Upper lobe of left lung (tissue), 6 donors: Measurements from ENCODE around the gene TENM4. TPM values are rescaled to one million over a fixed set of nuclear protein-coding genes. Genes with fewer than 3 reads are reported as not detected.

Experiments used
- ATAC-seq, 2 donors: fragments of 200-7000 bp; cut with Tn5 transposase; one replicate each; pipeline ENCODE4 v1.9.1; 2022; ENCODE audit warnings: mild to moderate bottlenecking in 2 of 2, moderate library complexity in 2 of 2; ENCODE audit not compliant: low FRiP score in 2 of 2
- DNase-seq, 2 donors: peaks; one replicate each; pipeline ENCODE4 v3.0.0-alpha.2; 2019 to 2020
- H3K27ac ChIP-seq, 4 donors: fragments of 200-600 bp; sonication (generic); one replicate each; pipeline ENCODE4 v1.5.1; 2016 to 2019
- H3K27me3 ChIP-seq, 4 donors: fragments of 200-600 bp; sonication (generic); one replicate each; pipeline ENCODE4 v1.5.1; 2017 to 2019
- H3K36me3 ChIP-seq, 4 donors: fragments of 200-600 bp; sonication (generic); one replicate each; pipeline ENCODE4 v1.5.1; 2016 to 2019
- H3K4me1 ChIP-seq, 4 donors: fragments of 200-600 bp; sonication (generic); one replicate each; pipeline ENCODE4 v1.5.1; 2018 to 2019
- H3K4me3 ChIP-seq, 4 donors: fragments of 200-600 bp; sonication (generic); one replicate each; pipeline ENCODE4 v1.5.1; 2017 to 2019; ENCODE audit warnings: mild to moderate bottlenecking in 2 of 4, moderate library complexity in 1 of 4
- H3K9me3 ChIP-seq, 4 donors: fragments of 200-600 bp; sonication (generic); one replicate each; pipeline ENCODE4 v1.5.1; 2018 to 2019
- EP300 ChIP-seq, 4 donors: sonication (generic); formaldehyde crosslinking; IDR thresholded peaks; one replicate each; pipeline ENCODE4 v1.5.1; 2017; ENCODE audit warnings: antibody characterized with exemption in 4 of 4, control low read depth in 2 of 4
- POLR2A ChIP-seq, 4 donors: fragments of 450-650 bp; IDR thresholded peaks; one replicate each; pipeline ENCODE4 v1.5.1; 2016 to 2017; ENCODE audit warnings: antibody characterized with exemption in 4 of 4, mild to moderate bottlenecking in 2 of 4
- POLR2AphosphoS5 ChIP-seq, 2 donors: sonication (generic); formaldehyde crosslinking; IDR thresholded peaks; one replicate each; pipeline ENCODE4 v1.5.1; 2017; ENCODE audit warnings: antibody characterized with exemption in 2 of 2
- WGBS, 2 donors: methylation state at CpG; one replicate each; pipeline ENCODE4 v1.1.5; 2017 to 2018; 5-methylcytosine and 5-hydroxymethylcytosine counted together
- total RNA-seq, 6 donors: library from RNA; depleted of rRNA in 4 of 6; stranded (reverse); fragments of >200 nt in 4 of 6; gene quantifications; one replicate each; pipeline versions ENCODE4 v1.1.0 to v1.2.1, GENCODE V29; 2016 to 2021
- TF ChIP-seq, protein P1 (sequence below), 6 experiments: fragments of 450-650 bp in 4 of 6; fragments of 200-600 bp in 2 of 6; sonication (generic) in 2 of 6; IDR thresholded peaks; one replicate each; pipeline ENCODE4 v1.5.1; 2016 to 2019; ENCODE audit warnings: antibody characterized with exemption in 6 of 6
- donor health status: DM: no; HTN: no; CAD: no; lungs with moderate emphysema.
- donor health status: DM: no; HTN: yes; CAD: no; lungs with severe emphysema.

The TENM4 gene
- total RNA-seq, 6 donors from 2014 or later: 0.11 to 20.0 (median 3.7) TPM

DNA sequence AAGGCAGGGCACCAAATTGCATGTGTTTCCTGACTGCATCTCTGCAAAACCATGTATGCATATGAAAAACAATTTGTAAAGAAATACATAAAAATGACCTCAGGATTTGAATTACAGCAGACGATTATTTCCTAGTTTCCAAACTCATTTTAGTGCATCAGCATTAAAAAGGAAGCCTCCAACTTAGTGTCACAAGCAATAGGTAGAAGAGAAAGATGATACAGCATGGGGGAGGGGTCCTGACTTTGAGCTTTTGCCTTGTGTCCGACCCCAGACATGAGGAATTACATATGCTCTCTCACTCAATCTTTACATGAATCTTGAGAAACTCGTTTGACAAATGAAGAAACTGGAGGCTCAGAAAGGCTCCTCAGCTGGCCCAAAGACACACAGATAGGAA lies 571.5 kb downstream of the TENM4 start:
- WGBS, 2 donors: 29 to 41% methylated on average over 3 of the region's 3 CpGs

DNA sequence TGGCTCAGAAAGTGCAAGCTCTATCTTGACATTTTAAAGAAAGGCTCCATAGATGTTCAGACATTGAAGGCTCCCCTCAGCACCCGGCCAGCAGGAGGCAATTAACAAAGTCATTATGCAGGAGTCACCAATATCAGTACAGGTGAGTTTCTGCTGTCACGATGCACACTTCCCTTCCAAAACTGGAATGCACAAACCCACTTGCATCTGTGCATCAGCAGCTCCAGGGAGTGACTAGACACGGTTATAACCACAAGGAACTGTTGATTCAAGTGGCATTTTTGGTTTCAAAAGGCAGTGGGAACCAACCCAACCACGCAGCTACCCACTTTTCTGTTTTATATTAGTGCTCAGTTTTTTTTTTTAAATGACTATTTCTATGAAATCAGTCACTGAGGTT lies 572.3 kb downstream of the TENM4 start:
- Histone ChIP-seq H3K4me1 (no peaks in the 10 kb centered on the region), H3K36me3 (no peaks in the 10 kb centered on the region), H3K4me3 (no peak overlapping the region), H3K27ac (no peak overlapping the region), H3K9me3 (no peaks in the 10 kb centered on the region), H3K27me3 (no peaks in the 10 kb centered on the region)
- ATAC-seq (no peak), DNase-seq (no peak)
- TF ChIP-seq POLR2A (IDR thresholded peaks at IDR 0.05) (no peak), EP300 (IDR thresholded peaks at IDR 0.05) (no peak), POLR2AphosphoS5 (IDR thresholded peaks at IDR 0.05) (no peak)
- TF ChIP-seq, protein P1, sequence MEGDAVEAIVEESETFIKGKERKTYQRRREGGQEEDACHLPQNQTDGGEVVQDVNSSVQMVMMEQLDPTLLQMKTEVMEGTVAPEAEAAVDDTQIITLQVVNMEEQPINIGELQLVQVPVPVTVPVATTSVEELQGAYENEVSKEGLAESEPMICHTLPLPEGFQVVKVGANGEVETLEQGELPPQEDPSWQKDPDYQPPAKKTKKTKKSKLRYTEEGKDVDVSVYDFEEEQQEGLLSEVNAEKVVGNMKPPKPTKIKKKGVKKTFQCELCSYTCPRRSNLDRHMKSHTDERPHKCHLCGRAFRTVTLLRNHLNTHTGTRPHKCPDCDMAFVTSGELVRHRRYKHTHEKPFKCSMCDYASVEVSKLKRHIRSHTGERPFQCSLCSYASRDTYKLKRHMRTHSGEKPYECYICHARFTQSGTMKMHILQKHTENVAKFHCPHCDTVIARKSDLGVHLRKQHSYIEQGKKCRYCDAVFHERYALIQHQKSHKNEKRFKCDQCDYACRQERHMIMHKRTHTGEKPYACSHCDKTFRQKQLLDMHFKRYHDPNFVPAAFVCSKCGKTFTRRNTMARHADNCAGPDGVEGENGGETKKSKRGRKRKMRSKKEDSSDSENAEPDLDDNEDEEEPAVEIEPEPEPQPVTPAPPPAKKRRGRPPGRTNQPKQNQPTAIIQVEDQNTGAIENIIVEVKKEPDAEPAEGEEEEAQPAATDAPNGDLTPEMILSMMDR (IDR thresholded peaks at IDR 0.05): no peak
- 44 to 58% methylated on average over 4 of the region's 4 CpGs for WGBS, 2 donors

More for the DNA sequence above, 571.5 kb downstream of the TENM4 start:
- Histone ChIP-seq H3K9me3 (no peaks in the 10 kb centered on the region), H3K4me3 (no peak overlapping the region), H3K36me3 (no peaks in the 10 kb centered on the region), H3K4me1 (no peaks in the 10 kb centered on the region), H3K27me3 (no peaks in the 10 kb centered on the region), H3K27ac (no peak overlapping the region)
- no peak for DNase-seq
- no peak for TF ChIP-seq POLR2AphosphoS5 (IDR thresholded peaks at IDR 0.05)
- no peak for TF ChIP-seq EP300 (IDR thresholded peaks at IDR 0.05)
- TF ChIP-seq, protein P1 (IDR thresholded peaks at IDR 0.05): no peak
- no peak for TF ChIP-seq POLR2A (IDR thresholded peaks at IDR 0.05)
- no peak for ATAC-seq

DNA sequence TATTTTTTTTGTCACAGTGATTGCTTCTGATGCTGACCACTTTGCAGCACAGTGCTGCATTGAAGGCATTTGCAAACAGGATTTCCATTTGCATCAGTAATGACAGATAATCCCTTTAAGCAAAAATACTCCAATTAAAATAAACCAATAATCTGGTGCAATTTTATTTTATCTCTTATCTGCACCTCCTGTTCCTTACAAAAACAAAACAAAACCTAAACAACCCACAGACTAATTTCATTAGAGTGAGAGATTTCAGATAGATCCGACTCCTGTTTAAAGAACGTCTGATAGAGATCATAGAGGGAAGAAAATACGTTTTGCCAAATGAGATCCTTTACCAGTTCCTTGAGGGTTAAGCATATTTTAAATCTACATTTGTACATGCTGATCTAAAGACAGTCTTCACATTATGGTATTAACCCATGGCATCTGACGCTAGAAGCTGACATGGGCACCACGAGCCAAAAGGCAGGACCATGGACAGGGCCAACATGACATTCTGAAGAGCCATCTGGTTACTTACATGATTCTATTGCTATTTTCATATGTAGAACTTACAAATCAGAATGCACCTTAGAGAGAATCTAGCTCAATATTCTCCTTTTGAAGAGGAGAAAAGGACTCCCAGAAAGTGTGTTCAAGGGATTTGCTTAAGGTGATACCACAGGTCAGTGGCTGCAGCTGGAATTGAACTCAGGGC lies 580.0 kb downstream of the TENM4 start:
- WGBS, 2 donors: 68 to 70% methylated on average over 5 of the region's 5 CpGs
- DNase-seq (no peak), ATAC-seq (no peak)
- TF ChIP-seq POLR2AphosphoS5 (IDR thresholded peaks at IDR 0.05) (no peak), EP300 (IDR thresholded peaks at IDR 0.05) (no peak), POLR2A (IDR thresholded peaks at IDR 0.05) (no peak)
- TF ChIP-seq, protein P1 (IDR thresholded peaks at IDR 0.05): no peak
- Histone ChIP-seq H3K4me1 (no peaks in the 10 kb centered on the region), H3K27ac (no peak overlapping the region), H3K36me3 (no peaks in the 10 kb centered on the region), H3K27me3 (no peaks in the 10 kb centered on the region), H3K9me3 (no peaks in the 10 kb centered on the region), H3K4me3 (no peak overlapping the region)

DNA sequence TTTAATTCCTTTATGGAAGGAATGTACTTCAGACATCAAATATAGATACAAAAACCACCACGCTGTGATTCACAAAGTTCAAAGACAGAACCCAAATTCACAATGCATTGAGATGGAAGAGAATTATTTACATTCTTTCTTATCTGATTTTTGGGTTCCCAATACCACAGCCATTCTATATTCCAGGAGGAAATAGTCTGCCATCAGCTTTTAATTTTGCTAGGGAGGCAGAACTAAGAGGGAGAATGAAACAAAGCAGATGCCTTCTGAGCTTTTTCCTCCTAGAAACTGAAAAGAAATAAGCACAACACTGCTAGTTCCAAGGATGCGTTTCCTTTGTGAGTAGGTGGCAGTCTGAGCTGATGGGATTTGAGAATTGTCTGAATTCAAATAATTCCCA lies 583.1 kb downstream of the TENM4 start:
- DNase-seq: no peak
- no peak for ATAC-seq
- WGBS, 2 donors: 51 to 64% methylated on average over 2 of the region's 2 CpGs
- Histone ChIP-seq H3K27me3 (no peaks in the 10 kb centered on the region), H3K36me3 (no peaks in the 10 kb centered on the region), H3K4me1 (no peaks in the 10 kb centered on the region), H3K9me3 (no peaks in the 10 kb centered on the region), H3K4me3 (no peak overlapping the region), H3K27ac (no peak overlapping the region)
- no peak for TF ChIP-seq POLR2A (IDR thresholded peaks at IDR 0.05)
- TF ChIP-seq POLR2AphosphoS5 (IDR thresholded peaks at IDR 0.05): no peak
- TF ChIP-seq, protein P1 (IDR thresholded peaks at IDR 0.05): no peak
- TF ChIP-seq EP300 (IDR thresholded peaks at IDR 0.05): no peak

DNA sequence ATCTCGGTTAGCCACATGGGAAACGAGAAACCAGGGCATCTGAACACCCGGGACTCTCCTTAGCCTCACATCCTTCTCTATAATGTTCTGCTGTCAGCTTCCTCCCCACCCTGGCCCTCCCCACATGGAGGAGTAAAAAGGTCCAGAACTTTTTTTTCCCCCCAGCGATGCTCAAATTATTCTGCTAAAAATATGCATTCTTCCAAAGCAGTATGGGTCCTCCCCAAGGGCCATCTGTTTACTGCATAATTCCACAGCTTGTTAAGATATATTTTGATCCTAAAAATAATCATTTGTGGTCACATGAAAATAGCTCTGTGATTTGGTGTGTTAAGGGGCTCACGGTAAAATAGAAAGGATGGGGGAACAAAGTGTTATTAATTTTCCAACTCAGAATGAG lies 584.6 kb downstream of the TENM4 start:
- Histone ChIP-seq H3K27me3 (no peaks in the 10 kb centered on the region), H3K9me3 (no peaks in the 10 kb centered on the region), H3K36me3 (no peaks in the 10 kb centered on the region), H3K4me1 (no peaks in the 10 kb centered on the region), H3K27ac (no peak overlapping the region), H3K4me3 (no peak overlapping the region)
- TF ChIP-seq POLR2AphosphoS5 (IDR thresholded peaks at IDR 0.05) (no peak), POLR2A (IDR thresholded peaks at IDR 0.05) (no peak), EP300 (IDR thresholded peaks at IDR 0.05) (no peak)
- TF ChIP-seq, protein P1 (IDR thresholded peaks at IDR 0.05): no peak
- ATAC-seq: no peak
- 79 to 80% methylated on average over 5 of the region's 5 CpGs for WGBS, 2 donors
- DNase-seq: no peak
